ENCODE measurements around the gene RNF44. TPM values are rescaled to one million over a fixed set of nuclear protein-coding genes. Genes with fewer than 3 reads are reported as not detected.
"Not testable (repeated sequence)": the region's sequence is repeated elsewhere in the genome, so short reads cannot be mapped to it uniquely, and the experiment has no call there.

RNF44 gene
- total and polyA plus RNA-seq, 2 experiments from 2014 or later, result 13.0 to 17.4 TPM

- H3K27me3 ChIP-seq, result no peaks in the 10 kb centered on the region
- DNase-seq (ENCODE audit: low spot score), result no peak
- no peaks in the 10 kb centered on the region for H3K79me2 ChIP-seq
- H3K9me3 ChIP-seq (ENCODE audit: low read depth), result no peaks in the 10 kb centered on the region
- 90% methylated on average over 11 of the region's 11 CpGs for WGBS (ENCODE audit: low lambda C conversion rate, missing lambda C conversion rate)
- peaks cover 26% of the 10 kb centered on the region for H3K4me1 ChIP-seq (ENCODE audit: insufficient read depth)
- H3K9me2 ChIP-seq (replicated peaks; ENCODE audit: insufficient read depth), result no peaks in the 10 kb centered on the region
- H3K27ac ChIP-seq, result peak overlapping the region; percentile 88
- no peaks in the 10 kb centered on the region for H4K20me1 ChIP-seq (ENCODE audit: insufficient read depth, poor library complexity, severe bottlenecking)
- no peaks in the 10 kb centered on the region for H3K36me3 ChIP-seq (replicated peaks; ENCODE audit: insufficient read depth, low read depth)
- H2AFZ ChIP-seq, result no peak overlapping the region
- H3K4me3 ChIP-seq, result no peak overlapping the region
- no peak for TF ChIP-seq EZH2 (IDR thresholded peaks at IDR 0.05; ENCODE audit: borderline replicate concordance)
- no peak for TF ChIP-seq CTCF (IDR thresholded peaks at IDR 0.05; ENCODE audit: poor library complexity)
- TF ChIP-seq EZH2phosphoT487 (IDR thresholded peaks at IDR 0.05; ENCODE audit: low read depth, severe bottlenecking, unreplicated experiment), result no peak
- H3K4me2 ChIP-seq, result no peak overlapping the region
Measured at GRCh38 chr5:176552332-176552869, 15.2 kb upstream of the RNF44 start.

- DNase-seq (ENCODE audit: low spot score); H4K20me1 ChIP-seq (ENCODE audit: insufficient read depth, poor library complexity, severe bottlenecking); H3K27ac ChIP-seq; H3K27me3 ChIP-seq; H3K36me3 ChIP-seq (replicated peaks; ENCODE audit: insufficient read depth, low read depth); H3K79me2 ChIP-seq; H3K9me3 ChIP-seq (ENCODE audit: low read depth); H3K4me3 ChIP-seq; H2AFZ ChIP-seq; H3K9me2 ChIP-seq (replicated peaks; ENCODE audit: insufficient read depth): not testable (repeated sequence)
- peak overlapping the region; percentile 62 for H3K4me2 ChIP-seq
- WGBS (ENCODE audit: low lambda C conversion rate, missing lambda C conversion rate), result 98% methylated on average over 11 of the region's 11 CpGs
- peaks cover 30% of the 10 kb centered on the region for H3K4me1 ChIP-seq (ENCODE audit: insufficient read depth)
Measured at GRCh38 chr5:176550937-176551336, 13.7 kb upstream of the RNF44 start.

GRCh38 chr5:176550275-176550831 lies 13.2 kb upstream of the RNF44 start:
- H2AFZ ChIP-seq, result no peak overlapping the region
- H3K9me2 ChIP-seq (replicated peaks; ENCODE audit: insufficient read depth), result no peaks in the 10 kb centered on the region
- no peak overlapping the region for H3K4me3 ChIP-seq
- no peaks in the 10 kb centered on the region for H3K27me3 ChIP-seq
- H3K36me3 ChIP-seq (replicated peaks; ENCODE audit: insufficient read depth, low read depth), result no peaks in the 10 kb centered on the region
- no peak for DNase-seq (ENCODE audit: low spot score)
- no peaks in the 10 kb centered on the region for H3K79me2 ChIP-seq
- H3K27ac ChIP-seq, result peak overlapping the region; percentile 99
- H3K4me2 ChIP-seq, result peak overlapping the region; percentile 62
- H3K4me1 ChIP-seq (ENCODE audit: insufficient read depth), result peaks cover 32% of the 10 kb centered on the region
- no peaks in the 10 kb centered on the region for H3K9me3 ChIP-seq (ENCODE audit: low read depth)
- 91% methylated on average over 16 of the region's 16 CpGs for WGBS (ENCODE audit: low lambda C conversion rate, missing lambda C conversion rate)
- TF ChIP-seq CTCF (IDR thresholded peaks at IDR 0.05; ENCODE audit: poor library complexity) (no peak), EZH2 (IDR thresholded peaks at IDR 0.05; ENCODE audit: borderline replicate concordance) (no peak)
- no peaks in the 10 kb centered on the region for H4K20me1 ChIP-seq (ENCODE audit: insufficient read depth, poor library complexity, severe bottlenecking)

GRCh38 chr5:176549871-176550270 lies 12.7 kb upstream of the RNF44 start:
- 83% methylated on average over 7 of the region's 7 CpGs for WGBS (ENCODE audit: low lambda C conversion rate, missing lambda C conversion rate)

More at GRCh38 chr5:176549871-176550270, 12.7 kb upstream of the RNF44 start:
- H3K27ac ChIP-seq, result peak overlapping the region; percentile 99
- no peak overlapping the region for H3K4me3 ChIP-seq
- H3K9me2 ChIP-seq (replicated peaks; ENCODE audit: insufficient read depth), result no peaks in the 10 kb centered on the region
- H3K36me3 ChIP-seq (replicated peaks; ENCODE audit: insufficient read depth, low read depth), result no peaks in the 10 kb centered on the region
- no peaks in the 10 kb centered on the region for H3K79me2 ChIP-seq
- H3K4me2 ChIP-seq, result peak overlapping the region; percentile 62
- no peak overlapping the region for H2AFZ ChIP-seq
- DNase-seq (ENCODE audit: low spot score), result no peak
- TF ChIP-seq EZH2 (IDR thresholded peaks at IDR 0.05; ENCODE audit: borderline replicate concordance) (no peak), EZH2phosphoT487 (IDR thresholded peaks at IDR 0.05; ENCODE audit: low read depth, severe bottlenecking, unreplicated experiment) (no peak), CTCF (IDR thresholded peaks at IDR 0.05; ENCODE audit: poor library complexity) (no peak)
- no peaks in the 10 kb centered on the region for H4K20me1 ChIP-seq (ENCODE audit: insufficient read depth, poor library complexity, severe bottlenecking)
- H3K9me3 ChIP-seq (ENCODE audit: low read depth), result no peaks in the 10 kb centered on the region
- H3K27me3 ChIP-seq, result no peaks in the 10 kb centered on the region
- peaks cover 37% of the 10 kb centered on the region for H3K4me1 ChIP-seq (ENCODE audit: insufficient read depth)

All from hepatocyte (in vitro differentiated cells).